Nephron progenitor cell (in vitro differentiated cells): ENCODE results near the gene GJA10.
"Not testable (repeated sequence)": the region's sequence is repeated elsewhere in the genome, so short reads cannot be mapped to it uniquely, and the experiment has no call there.

Experiments
- DNase-seq: peaks from one replicate; pipeline ENCODE4 v3.0.0; 2021
- H3K27ac Mint-ChIP-seq: 2 replicates; pipeline ENCODE4 v1.8.0; 2021; ENCODE audit warnings: mild to moderate bottlenecking, moderate library complexity, mixed read lengths
- H3K27me3 Mint-ChIP-seq: 2 replicates; pipeline ENCODE4 v1.8.0; 2021; ENCODE audit warnings: mild to moderate bottlenecking, low read depth, mixed read lengths; ENCODE audit not compliant: poor library complexity
- H3K36me3 Mint-ChIP-seq: 2 replicates; pipeline ENCODE4 v1.8.0; 2021; ENCODE audit warnings: low read depth, mixed read lengths
- H3K4me1 Mint-ChIP-seq: 2 replicates; pipeline ENCODE4 v1.8.0; 2021; ENCODE audit warnings: mixed read lengths
- H3K4me3 Mint-ChIP-seq: 2 replicates; pipeline ENCODE4 v1.8.0; 2021; ENCODE audit warnings: mild to moderate bottlenecking, moderate library complexity, mixed read lengths
- H3K9me3 Mint-ChIP-seq: 2 replicates; pipeline ENCODE4 v1.8.0; 2021; ENCODE audit warnings: mild to moderate bottlenecking, moderate library complexity, mixed read lengths
- TF ChIP-seq, protein P1 (sequence below): fragments of 200-600 bp; sonication (generic); IDR thresholded peaks from 2 replicates; pipeline ENCODE4 v1.5.0; 2021; ENCODE audit warnings: antibody characterized with exemption

Gene GJA10

DNA sequence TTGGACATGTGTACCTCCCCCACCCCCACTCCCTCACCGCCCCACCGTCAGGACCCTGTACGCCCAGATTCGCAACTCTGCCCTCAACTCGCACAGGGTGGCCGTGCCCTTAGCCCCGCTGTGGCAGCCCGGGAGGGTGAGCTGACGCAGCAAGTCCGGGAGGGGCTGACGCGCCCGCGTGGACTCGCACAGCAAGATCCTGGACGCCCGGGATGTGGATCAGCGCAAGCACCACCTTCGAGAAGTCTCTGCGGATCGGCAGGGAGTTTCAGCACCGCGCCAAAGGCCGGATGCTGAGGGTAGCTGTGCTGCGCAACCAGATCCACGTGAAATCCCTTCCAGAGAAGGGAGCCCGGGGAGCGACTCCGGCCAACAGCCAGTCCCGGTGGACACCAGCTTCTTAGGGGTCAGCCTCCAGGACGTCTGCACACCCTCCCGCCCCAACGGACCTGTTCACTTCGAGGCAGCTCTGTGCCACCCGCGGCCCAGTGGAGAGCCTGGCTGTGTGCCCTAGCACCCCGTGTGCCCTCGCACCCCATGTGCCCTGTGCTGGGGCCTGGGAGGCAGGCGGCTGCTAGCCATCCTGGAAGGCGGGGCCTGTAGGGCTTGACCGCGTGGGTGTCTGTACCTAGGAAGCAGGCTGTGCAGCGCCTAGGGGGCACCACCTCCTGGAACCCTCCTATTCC, 6.7 kb upstream of the GJA10 start:
- Mint-ChIP-seq H3K27ac (no peak overlapping the region), H3K9me3 (no peaks in the 10 kb centered on the region), H3K36me3 (no peaks in the 10 kb centered on the region), H3K27me3 (peaks cover 30% of the 10 kb centered on the region), H3K4me1 (peaks cover 11% of the 10 kb centered on the region), H3K4me3 (no peak overlapping the region)
- TF ChIP-seq, protein P1, sequence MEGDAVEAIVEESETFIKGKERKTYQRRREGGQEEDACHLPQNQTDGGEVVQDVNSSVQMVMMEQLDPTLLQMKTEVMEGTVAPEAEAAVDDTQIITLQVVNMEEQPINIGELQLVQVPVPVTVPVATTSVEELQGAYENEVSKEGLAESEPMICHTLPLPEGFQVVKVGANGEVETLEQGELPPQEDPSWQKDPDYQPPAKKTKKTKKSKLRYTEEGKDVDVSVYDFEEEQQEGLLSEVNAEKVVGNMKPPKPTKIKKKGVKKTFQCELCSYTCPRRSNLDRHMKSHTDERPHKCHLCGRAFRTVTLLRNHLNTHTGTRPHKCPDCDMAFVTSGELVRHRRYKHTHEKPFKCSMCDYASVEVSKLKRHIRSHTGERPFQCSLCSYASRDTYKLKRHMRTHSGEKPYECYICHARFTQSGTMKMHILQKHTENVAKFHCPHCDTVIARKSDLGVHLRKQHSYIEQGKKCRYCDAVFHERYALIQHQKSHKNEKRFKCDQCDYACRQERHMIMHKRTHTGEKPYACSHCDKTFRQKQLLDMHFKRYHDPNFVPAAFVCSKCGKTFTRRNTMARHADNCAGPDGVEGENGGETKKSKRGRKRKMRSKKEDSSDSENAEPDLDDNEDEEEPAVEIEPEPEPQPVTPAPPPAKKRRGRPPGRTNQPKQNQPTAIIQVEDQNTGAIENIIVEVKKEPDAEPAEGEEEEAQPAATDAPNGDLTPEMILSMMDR: no peak
- no peak for DNase-seq

DNA sequence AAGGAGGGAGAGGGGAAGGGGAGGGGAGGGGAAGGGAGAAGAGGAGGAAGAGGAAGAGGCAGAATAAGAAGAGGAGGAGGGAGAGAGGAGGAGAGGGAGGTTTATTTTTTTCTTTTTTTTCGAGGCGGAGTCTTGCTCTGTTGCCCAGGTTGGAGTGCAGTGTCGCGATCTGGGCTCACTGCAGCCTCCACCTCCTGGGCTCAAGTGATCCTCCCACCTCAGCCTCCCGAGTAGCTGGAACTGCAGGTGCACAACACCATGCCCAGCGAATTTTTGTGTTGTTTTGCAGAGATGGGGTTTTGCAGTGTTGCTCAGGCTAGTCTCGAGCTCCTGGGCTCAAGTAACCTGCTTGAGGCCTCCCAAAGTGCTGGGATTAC, 6.1 kb upstream of the GJA10 start:
- no peaks in the 10 kb centered on the region for H3K9me3 Mint-ChIP-seq
- peaks cover 11% of the 10 kb centered on the region for H3K4me1 Mint-ChIP-seq
- H3K36me3 Mint-ChIP-seq: no peaks in the 10 kb centered on the region
- DNase-seq: no peak
- H3K27me3 Mint-ChIP-seq: peaks cover 30% of the 10 kb centered on the region
- no peak overlapping the region for H3K27ac Mint-ChIP-seq
- no peak overlapping the region for H3K4me3 Mint-ChIP-seq
- TF ChIP-seq, protein P1: no peak

DNA sequence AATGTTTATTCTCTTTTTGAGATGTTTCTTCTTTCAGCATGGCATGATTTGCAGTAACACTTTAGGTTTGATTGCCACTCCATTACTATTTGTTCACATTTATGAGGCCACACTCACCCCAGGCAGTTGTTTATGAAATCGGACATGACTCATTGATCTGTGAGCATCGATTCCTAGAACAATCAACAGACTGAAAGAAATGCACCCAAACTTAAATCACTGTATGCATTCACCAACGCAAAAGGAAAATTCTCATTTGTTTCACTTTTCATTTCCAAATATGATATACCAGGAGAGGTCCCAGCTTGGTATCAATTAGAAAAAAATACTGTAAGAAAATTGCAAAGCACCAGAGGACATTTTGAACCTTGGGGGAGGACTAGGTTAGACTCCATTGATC, 5.4 kb upstream of the GJA10 start:
- peaks cover 11% of the 10 kb centered on the region for H3K4me1 Mint-ChIP-seq
- no peaks in the 10 kb centered on the region for H3K36me3 Mint-ChIP-seq
- no peak overlapping the region for H3K27ac Mint-ChIP-seq
- no peak for DNase-seq
- H3K9me3 Mint-ChIP-seq: no peaks in the 10 kb centered on the region
- TF ChIP-seq, protein P1: no peak
- H3K4me3 Mint-ChIP-seq: no peak overlapping the region
- peaks cover 27% of the 10 kb centered on the region for H3K27me3 Mint-ChIP-seq

DNA sequence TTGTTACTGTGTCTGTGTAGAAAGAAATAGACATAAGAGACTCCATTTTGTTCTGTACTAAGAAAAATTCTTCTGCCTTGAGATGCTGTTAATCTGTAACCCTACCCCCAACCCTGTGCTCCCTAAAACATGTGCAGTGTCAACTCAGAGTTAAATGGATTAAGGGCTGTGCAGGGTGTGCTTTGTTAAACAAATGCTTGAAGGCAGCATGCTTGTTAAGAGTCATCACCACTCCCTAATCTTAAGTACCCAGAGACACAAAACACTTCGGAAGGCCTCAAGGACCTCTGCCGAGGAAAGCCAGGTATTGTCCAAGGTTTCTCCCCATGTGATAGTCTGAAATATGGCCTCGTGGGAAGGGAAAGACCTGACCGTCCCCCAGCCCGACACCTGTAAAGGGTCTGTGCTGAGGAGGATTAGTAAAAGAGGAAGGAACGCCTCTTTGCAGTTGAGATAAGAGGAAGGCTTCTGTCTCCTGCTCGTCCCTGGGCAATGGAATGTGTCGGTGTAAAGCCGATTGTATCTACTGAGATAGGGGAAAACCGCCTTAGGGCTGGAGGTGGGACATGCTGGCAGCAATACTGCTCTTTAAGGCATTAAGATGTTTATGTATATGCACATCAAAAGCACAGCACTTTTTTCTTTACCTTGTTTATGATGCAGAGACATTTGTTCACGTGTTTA, 3.3 kb upstream of the GJA10 start:
- not testable (repeated sequence) for H3K4me3 Mint-ChIP-seq

DNA sequence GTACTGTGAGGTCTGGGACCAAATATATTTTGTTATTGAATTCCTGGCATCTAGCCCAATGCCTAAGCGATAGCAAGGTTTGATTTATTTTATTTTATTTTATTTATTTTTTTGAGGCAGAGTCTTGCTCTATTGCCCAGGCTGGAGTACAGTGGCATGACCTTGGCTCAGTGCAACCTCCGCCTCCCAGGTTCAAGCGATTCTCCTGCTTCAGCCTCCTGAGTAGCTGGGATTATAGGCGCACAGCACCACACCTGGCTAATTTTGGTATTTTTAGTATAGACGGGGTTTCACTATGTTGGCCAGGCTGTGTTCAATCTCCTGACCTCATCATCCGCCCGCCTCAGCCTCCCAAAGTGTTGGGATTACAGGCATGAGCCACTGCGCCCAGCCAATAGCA, 1.7 kb upstream of the GJA10 start:
- H3K36me3 Mint-ChIP-seq, H3K4me3 Mint-ChIP-seq, H3K9me3 Mint-ChIP-seq, DNase-seq, H3K27ac Mint-ChIP-seq: not testable (repeated sequence)
- peaks cover 27% of the 10 kb centered on the region for H3K27me3 Mint-ChIP-seq
- H3K4me1 Mint-ChIP-seq: peaks cover 11% of the 10 kb centered on the region

More for the DNA sequence above, 3.3 kb upstream of the GJA10 start:
- not testable (repeated sequence) for H3K27ac Mint-ChIP-seq, H3K9me3 Mint-ChIP-seq, H3K36me3 Mint-ChIP-seq, DNase-seq
- H3K4me1 Mint-ChIP-seq: peaks cover 11% of the 10 kb centered on the region
- peaks cover 29% of the 10 kb centered on the region for H3K27me3 Mint-ChIP-seq

DNA sequence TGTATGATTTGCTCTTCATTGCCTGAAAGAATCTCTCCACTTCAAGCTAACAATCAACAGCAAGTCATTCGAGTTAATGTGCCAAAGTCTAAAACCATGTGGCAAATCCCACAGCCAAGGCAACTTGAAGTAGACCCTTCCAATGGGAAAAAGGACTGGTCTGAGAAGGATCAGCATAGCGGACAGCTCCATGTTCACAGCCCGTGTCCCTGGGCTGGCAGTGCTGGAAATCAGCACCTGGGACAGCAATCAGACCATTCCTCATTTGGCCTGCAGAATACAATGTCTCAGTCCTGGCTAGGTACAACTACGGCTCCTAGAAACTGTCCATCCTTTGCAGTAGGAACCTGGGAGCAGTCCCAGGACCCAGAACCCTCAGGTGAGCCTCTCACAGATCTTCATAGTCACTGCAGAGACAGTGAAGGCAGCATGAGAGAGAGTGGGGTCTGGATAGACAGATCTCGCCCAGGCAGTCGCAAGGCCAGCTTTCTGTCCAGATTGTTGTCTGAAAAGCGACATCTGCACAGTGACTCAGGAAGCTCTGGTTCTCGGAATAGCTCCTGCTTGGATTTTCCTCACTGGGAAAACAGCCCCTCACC, 1.1 kb downstream of the GJA10 start:
- Mint-ChIP-seq H3K27ac (no peak overlapping the region), H3K9me3 (no peaks in the 10 kb centered on the region), H3K27me3 (peaks cover 27% of the 10 kb centered on the region), H3K4me1 (peaks cover 11% of the 10 kb centered on the region), H3K4me3 (no peak overlapping the region), H3K36me3 (no peaks in the 10 kb centered on the region)
- DNase-seq: peak; percentile 77
- TF ChIP-seq, protein P1: no peak

DNA sequence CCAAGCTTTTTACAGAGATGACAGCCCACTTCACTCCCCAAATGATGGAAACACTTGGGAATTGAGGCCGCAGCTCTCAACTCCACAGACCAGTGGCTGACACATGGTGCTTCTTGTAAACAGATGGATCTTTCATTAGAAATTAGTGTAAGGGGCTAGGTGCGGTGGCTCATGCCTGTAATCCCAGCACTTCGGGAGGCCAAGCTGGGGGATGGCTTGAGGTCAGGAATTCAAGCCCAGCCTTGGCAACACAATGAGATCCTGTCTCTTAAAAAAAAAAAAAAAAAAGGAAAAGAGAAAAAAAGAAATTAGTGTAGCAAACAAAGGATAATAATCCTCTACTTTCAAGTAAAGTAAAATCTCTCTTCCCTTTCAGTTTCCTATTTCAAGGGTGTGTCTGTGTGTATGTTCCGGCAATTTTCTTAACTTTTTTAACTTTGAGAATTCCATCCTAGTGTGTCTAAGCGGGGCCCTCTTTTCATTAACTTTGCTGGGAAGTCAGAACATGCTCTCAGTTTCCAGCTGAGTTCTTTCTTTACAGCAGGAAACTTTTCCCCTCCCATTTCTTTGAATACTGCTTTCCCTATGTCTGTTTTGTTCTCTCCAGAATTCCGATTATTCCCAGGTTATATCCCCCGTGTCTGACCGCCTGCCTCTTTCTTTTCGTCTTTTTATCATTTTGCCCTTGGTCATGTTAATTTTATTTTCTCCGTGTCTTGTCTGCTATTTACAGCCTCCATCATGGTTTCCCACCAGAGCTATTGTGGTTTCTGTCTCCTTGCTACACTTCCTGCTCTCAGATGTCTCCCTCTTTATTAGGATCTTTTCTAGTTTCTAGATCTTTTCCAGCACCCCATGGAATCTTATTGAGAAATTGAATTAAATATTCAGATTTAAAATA, 16.0 kb downstream of the GJA10 start:
- not testable (repeated sequence) for H3K4me1 Mint-ChIP-seq, H3K27ac Mint-ChIP-seq, H3K4me3 Mint-ChIP-seq, DNase-seq, H3K9me3 Mint-ChIP-seq, H3K36me3 Mint-ChIP-seq
- peaks cover 17% of the 10 kb centered on the region for H3K27me3 Mint-ChIP-seq
